GM18858 (cell line): ENCODE measurements around the gene MMUT.
"Not testable (repeated sequence)": the region's sequence is repeated elsewhere in the genome, so short reads cannot be mapped to it uniquely, and the experiment has no call there.

Source experiments
- ATAC-seq: cut with Tn5 transposase; IDR thresholded peaks from one replicate; pipeline ENCODE4 v1.9.1; 2021; ENCODE audit not compliant: unreplicated experiment

The MMUT gene

GRCh38 chr6:49430187-49430586, 32.9 kb downstream of the MMUT start:
- ATAC-seq, result no peak

- ATAC-seq, result no peak
Measured at GRCh38 chr6:49423817-49424216, 39.2 kb downstream of the MMUT start.

GRCh38 chr6:49416195-49416594, 46.9 kb downstream of the MMUT start:
- ATAC-seq, result no peak

- no peak for ATAC-seq
Measured at GRCh38 chr6:49415358-49415757, 47.7 kb downstream of the MMUT start.

GRCh38 chr6:49410564-49410963, 52.5 kb downstream of the MMUT start:
- no peak for ATAC-seq

- peak; percentile 86 for ATAC-seq
Measured at GRCh38 chr6:49409951-49410542, 53.0 kb downstream of the MMUT start.

GRCh38 chr6:49406250-49406970, 56.6 kb downstream of the MMUT start:
- ATAC-seq, result no peak

- ATAC-seq, result no peak
Measured at GRCh38 chr6:49401063-49401462, 62.0 kb downstream of the MMUT start.

GRCh38 chr6:49386667-49387508, 76.2 kb downstream of the MMUT start:
- not testable (repeated sequence) for ATAC-seq

- no peak for ATAC-seq
Measured at GRCh38 chr6:49384904-49385303, 78.1 kb downstream of the MMUT start.
